HEK293 (cell line): ENCODE data around the gene HMX1.

Experiments used
- CTCF ChIA-PET: fragments of 350-600 bp; formaldehyde crosslinking; extraction: SDS; loops from one replicate; lab custom pipeline; 2021; ENCODE audit warnings: antibody characterized with exemption; lab: Yijun Ruan, JAX
- POLR2A ChIA-PET: fragments of 300-600 bp; formaldehyde crosslinking; extraction: SDS; loops from one replicate; lab custom pipeline; 2020; ENCODE audit warnings: antibody characterized with exemption, inconsistent platforms; lab: Yijun Ruan, JAX
- H3K27ac ChIP-seq: fragments of 200-500 bp; sonication (Bioruptor generic); 2 replicates; pipeline ENCODE4 v1.5.1; 2014; ENCODE audit warnings: low read depth, low read length, control low read depth, inconsistent platforms; ENCODE audit errors: extremely low read depth
- H3K36me3 ChIP-seq, 2 experiments: fragments of 200-500 bp in 1 of 2; sonication (Bioruptor generic) in 1 of 2; 1 replicate in 1 of 2; 2 replicates in 1 of 2; pipeline ENCODE4 v1.5.1; 2014 to 2017; ENCODE audit warnings: inconsistent platforms in 2 of 2, low read length in 2 of 2; ENCODE audit not compliant: control insufficient read depth in 2 of 2, insufficient read depth in 1 of 2
- H3K4me1 ChIP-seq: fragments of 200-500 bp; sonication (Bioruptor generic); 2 replicates; pipeline ENCODE4 v1.5.1; 2014; ENCODE audit warnings: mild to moderate bottlenecking, low read length, inconsistent platforms; ENCODE audit not compliant: control insufficient read depth, insufficient read depth
- H3K4me3 ChIP-seq: 2 replicates; pipeline ENCODE4 v1.5.1; 2011; ENCODE audit warnings: low read depth, mild to moderate bottlenecking, control low read depth, low read length, moderate library complexity
- H3K9me3 ChIP-seq: fragments of 200-500 bp; sonication (Bioruptor generic); 2 replicates; pipeline ENCODE4 v1.5.1; 2014; ENCODE audit warnings: low read depth, low read length, inconsistent platforms; ENCODE audit not compliant: control insufficient read depth, insufficient read depth
- FEZF1 ChIP-seq: fragments of 450-650 bp; formaldehyde crosslinking; IDR thresholded peaks from 2 replicates; pipeline ENCODE4 v1.5.1; 2016; ENCODE audit warnings: missing biosample characterization, missing genetic modification characterization
- HOXC10 ChIP-seq: sonication (generic); formaldehyde crosslinking; IDR thresholded peaks from 2 replicates; pipeline ENCODE4 v1.8.1; 2023; ENCODE audit warnings: mild to moderate bottlenecking, missing genetic modification reagents
- KLF1 ChIP-seq: fragments of 450-650 bp; formaldehyde crosslinking; IDR thresholded peaks from 2 replicates; pipeline ENCODE4 v1.5.1; 2016; ENCODE audit warnings: missing biosample characterization, missing genetic modification characterization
- KLF9 ChIP-seq: fragments of 450-650 bp; formaldehyde crosslinking; IDR thresholded peaks from 2 replicates; pipeline ENCODE4 v1.5.1; 2016; ENCODE audit warnings: missing biosample characterization, missing genetic modification characterization, low read depth
- SETDB1 ChIP-seq: IDR thresholded peaks from one replicate; pipeline ENCODE4 v1.6.1; 2017; ENCODE audit warnings: mild to moderate bottlenecking, low read length, moderate library complexity, mixed read lengths; ENCODE audit not compliant: insufficient read length
- ZBTB1 ChIP-seq: fragments of 450-650 bp; formaldehyde crosslinking; IDR thresholded peaks from 2 replicates; pipeline ENCODE4 v1.5.1; 2016; ENCODE audit warnings: missing biosample characterization, missing genetic modification characterization
- ZNF10 ChIP-seq: fragments of 450-650 bp; formaldehyde crosslinking; IDR thresholded peaks from 2 replicates; pipeline ENCODE4 v1.5.1; 2017; ENCODE audit warnings: missing biosample characterization, missing genetic modification characterization
- ZNF132 ChIP-seq: fragments of 450-650 bp; formaldehyde crosslinking; IDR thresholded peaks from 2 replicates; pipeline ENCODE4 v1.5.1; 2017; ENCODE audit warnings: missing biosample characterization, missing genetic modification characterization, borderline replicate concordance
- ZNF140 ChIP-seq: fragments of 450-650 bp; formaldehyde crosslinking; IDR thresholded peaks from 2 replicates; pipeline ENCODE4 v1.5.1; 2016; ENCODE audit warnings: missing biosample characterization, missing genetic modification characterization
- ZNF280D ChIP-seq: fragments of 450-650 bp; formaldehyde crosslinking; IDR thresholded peaks from 2 replicates; pipeline ENCODE4 v1.5.1; 2016; ENCODE audit warnings: missing biosample characterization, missing genetic modification characterization
- ZNF292 ChIP-seq: fragments of 450-650 bp; formaldehyde crosslinking; IDR thresholded peaks from 2 replicates; pipeline ENCODE4 v1.5.1; 2016; ENCODE audit warnings: low read depth, missing biosample characterization, missing genetic modification characterization, borderline replicate concordance
- ZNF510 ChIP-seq: fragments of 450-650 bp; formaldehyde crosslinking; IDR thresholded peaks from 2 replicates; pipeline ENCODE4 v1.5.1; 2018; ENCODE audit warnings: mild to moderate bottlenecking, missing genetic modification characterization, missing biosample characterization; ENCODE audit not compliant: insufficient replicate concordance
- ZNF596 ChIP-seq: fragments of 450-650 bp; IDR thresholded peaks from 2 replicates; pipeline ENCODE4 v1.5.0; 2018; ENCODE audit warnings: missing biosample characterization, mild to moderate bottlenecking, missing genetic modification characterization, moderate library complexity
- ZNF664 ChIP-seq: fragments of 450-650 bp; formaldehyde crosslinking; IDR thresholded peaks from 2 replicates; pipeline ENCODE4 v1.5.1; 2016; ENCODE audit warnings: missing biosample characterization, missing genetic modification characterization
- ZNF677 ChIP-seq: fragments of 450-650 bp; IDR thresholded peaks from 2 replicates; pipeline ENCODE4 v1.5.0; 2018; ENCODE audit warnings: missing biosample characterization, mild to moderate bottlenecking, missing genetic modification characterization, moderate library complexity
- ZNF76 ChIP-seq: fragments of 450-650 bp; formaldehyde crosslinking; IDR thresholded peaks from 2 replicates; pipeline ENCODE4; 2016; ENCODE audit warnings: low read depth, missing biosample characterization, missing genetic modification characterization, borderline replicate concordance
- ZNF785 ChIP-seq: fragments of 450-650 bp; formaldehyde crosslinking; IDR thresholded peaks from 2 replicates; pipeline ENCODE4 v1.5.1; 2016; ENCODE audit warnings: missing biosample characterization, missing genetic modification characterization
- ZSCAN18 ChIP-seq: fragments of 450-650 bp; formaldehyde crosslinking; IDR thresholded peaks from 2 replicates; pipeline ENCODE4 v1.5.1; 2016; ENCODE audit warnings: missing biosample characterization, missing genetic modification characterization
- TF ChIP-seq, protein P1 (sequence below): fragments of 450-650 bp; formaldehyde crosslinking; IDR thresholded peaks from 2 replicates; pipeline ENCODE4 v1.5.1; 2017; ENCODE audit warnings: missing biosample characterization, missing genetic modification characterization
- TF ChIP-seq, protein P2 (sequence below): fragments of 450-650 bp; formaldehyde crosslinking; IDR thresholded peaks from 2 replicates; pipeline ENCODE4 v1.5.1; 2016; ENCODE audit warnings: missing biosample characterization, missing genetic modification characterization

Gene HMX1

DNA sequence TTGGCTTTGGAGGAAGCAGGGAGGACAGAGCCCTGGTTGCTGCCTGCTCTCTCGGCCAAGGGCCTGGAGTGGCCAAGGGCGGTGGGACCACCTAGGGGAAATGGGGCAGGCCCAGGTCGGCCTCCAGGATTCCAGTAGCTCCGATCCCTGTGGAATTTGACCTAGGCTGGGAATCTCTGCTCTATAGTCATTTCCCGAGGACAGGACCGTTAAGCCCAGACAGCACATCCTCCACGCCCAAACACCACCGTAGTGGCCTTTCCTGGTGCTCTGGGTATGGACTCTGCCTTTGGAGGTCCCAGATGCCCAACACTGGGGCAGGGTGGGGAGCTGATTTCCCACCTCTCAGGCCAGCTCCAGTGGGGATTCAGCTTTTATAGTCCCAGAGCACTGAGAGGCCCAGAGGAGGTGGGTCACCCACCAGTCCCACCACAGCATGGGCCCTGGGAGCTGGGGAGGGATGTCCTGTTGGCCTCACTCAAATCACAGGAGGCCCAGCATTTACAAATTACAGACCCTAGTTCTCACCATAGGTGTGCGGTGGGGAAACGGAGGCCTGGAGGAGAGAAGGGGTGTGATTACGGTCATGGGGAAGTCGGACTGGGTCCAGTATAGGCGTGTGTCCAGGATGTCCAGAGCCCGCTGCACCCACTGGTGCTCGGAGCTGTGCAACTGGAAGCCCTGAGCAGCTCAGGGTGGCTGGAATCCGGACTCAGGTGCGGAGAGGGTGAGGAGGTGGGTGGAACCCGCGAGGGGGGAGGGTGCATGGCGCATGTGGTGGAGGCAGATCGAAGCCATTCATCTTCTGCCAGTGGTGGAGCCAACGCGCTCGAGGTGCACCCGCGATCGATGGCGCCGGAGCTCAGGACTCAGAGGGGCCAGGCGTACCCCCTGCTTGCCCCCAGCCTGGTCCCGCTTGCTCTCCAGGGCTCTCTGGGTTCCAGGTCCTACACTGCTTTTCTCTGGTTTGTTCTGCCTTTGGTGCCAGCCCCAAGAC is 7.7 kb downstream of the HMX1 start:
- no peak overlapping the region for H3K4me3 ChIP-seq
- POLR2A ChIA-PET, result no interaction called here
- TF ChIP-seq, protein P1, sequence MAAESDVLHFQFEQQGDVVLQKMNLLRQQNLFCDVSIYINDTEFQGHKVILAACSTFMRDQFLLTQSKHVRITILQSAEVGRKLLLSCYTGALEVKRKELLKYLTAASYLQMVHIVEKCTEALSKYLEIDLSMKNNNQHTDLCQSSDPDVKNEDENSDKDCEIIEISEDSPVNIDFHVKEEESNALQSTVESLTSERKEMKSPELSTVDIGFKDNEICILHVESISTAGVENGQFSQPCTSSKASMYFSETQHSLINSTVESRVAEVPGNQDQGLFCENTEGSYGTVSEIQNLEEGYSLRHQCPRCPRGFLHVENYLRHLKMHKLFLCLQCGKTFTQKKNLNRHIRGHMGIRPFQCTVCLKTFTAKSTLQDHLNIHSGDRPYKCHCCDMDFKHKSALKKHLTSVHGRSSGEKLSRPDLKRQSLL (tag by site-specific recombination), result 0 out of 2 replicates have a peak, but pooled peaks have one; percentile 31
- no peak for TF ChIP-seq ZNF785 (tag by site-specific recombination)
- H3K36me3 ChIP-seq, result peaks cover 0 to 20% of the 10 kb centered on the region in 2 experiments; a peak in 1 of 3 replicates
- no peak overlapping the region for H3K27ac ChIP-seq
- H3K4me1 ChIP-seq, result no peaks in the 10 kb centered on the region
- CTCF ChIA-PET, result interaction anchor here (0.7 kb wide), 1 partner anchor 74 kb away, joined by 3 read pairs; no protein-coding TSS in a partner anchor
- no peaks in the 10 kb centered on the region for H3K9me3 ChIP-seq

GRCh38 chr4:8862800-8863685 is 8.6 kb downstream of the HMX1 start:
- Histone ChIP-seq H3K4me3 (no peak overlapping the region), H3K36me3 (peaks cover 0 to 14% of the 10 kb centered on the region in 2 experiments; a peak in 1 of 3 replicates), H3K9me3 (no peaks in the 10 kb centered on the region), H3K4me1 (no peaks in the 10 kb centered on the region), H3K27ac (no peak overlapping the region)
- ChIA-PET CTCF (no interaction called here), POLR2A (no interaction called here)
- TF ChIP-seq ZNF76 (tag by site-specific recombination) (no peak), FEZF1 (no peak), HOXC10 (CRISPR knock-in tag) (no peak), ZNF664 (tag by site-specific recombination) (no peak), ZNF510 (tag by site-specific recombination) (no peak), ZSCAN18 (tag by site-specific recombination) (no peak), KLF1 (tag by site-specific recombination) (peak; percentile 63), ZNF10 (tag by site-specific recombination) (peak; percentile 83)

- TF ChIP-seq, protein P2, sequence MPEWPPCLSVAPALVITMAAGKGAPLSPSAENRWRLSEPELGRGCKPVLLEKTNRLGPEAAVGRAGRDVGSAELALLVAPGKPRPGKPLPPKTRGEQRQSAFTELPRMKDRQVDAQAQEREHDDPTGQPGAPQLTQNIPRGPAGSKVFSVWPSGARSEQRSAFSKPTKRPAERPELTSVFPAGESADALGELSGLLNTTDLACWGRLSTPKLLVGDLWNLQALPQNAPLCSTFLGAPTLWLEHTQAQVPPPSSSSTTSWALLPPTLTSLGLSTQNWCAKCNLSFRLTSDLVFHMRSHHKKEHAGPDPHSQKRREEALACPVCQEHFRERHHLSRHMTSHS (tag by site-specific recombination), result no peak
- TF ChIP-seq ZNF140 (no peak), SETDB1 (no peak), ZNF677 (tag by site-specific recombination) (no peak), ZBTB1 (tag by site-specific recombination) (no peak), KLF9 (tag by site-specific recombination) (no peak), ZNF132 (tag by site-specific recombination) (no peak), ZNF596 (tag by site-specific recombination) (no peak), ZNF292 (tag by site-specific recombination) (no peak), ZNF280D (tag by site-specific recombination) (no peak)
- POLR2A ChIA-PET, result no interaction called here
- no peak overlapping the region for H3K4me3 ChIP-seq
- H3K9me3 ChIP-seq, result no peaks in the 10 kb centered on the region
- H3K27ac ChIP-seq, result no peak overlapping the region
- CTCF ChIA-PET, result no interaction called here
- H3K4me1 ChIP-seq, result no peaks in the 10 kb centered on the region
- peaks cover 0 to 14% of the 10 kb centered on the region in 2 experiments; a peak in 1 of 3 replicates for H3K36me3 ChIP-seq
These were observed 9.3 kb downstream of the HMX1 start for GRCh38 chr4:8862334-8862733.
